GM15510 (cell line): Measurements from ENCODE around the gene ALKBH3.

ENCODE experiments used
- POLR2A ChIP-seq: IDR thresholded peaks from 3 replicates; pipeline ENCODE4 v1.6.1; 2011; ENCODE audit warnings: borderline replicate concordance; ENCODE audit not compliant: insufficient read length; ENCODE audit errors: extremely low read depth

The ALKBH3 gene

GRCh38 chr11:43880640-43881159 is at the start of gene ALKBH3:
ALKBH3 (plus strand) TSS chr11:43880831; CDS start chr11:43882653, 1,822 bp downstream.
- TF ChIP-seq POLR2A = peak; percentile 59

GRCh38 chr11:43830928-43831440 is 49.6 kb upstream of the ALKBH3 start:
- TF ChIP-seq POLR2A = no peak

GRCh38 chr11:43832536-43832935 is 48.1 kb upstream of the ALKBH3 start:
- TF ChIP-seq POLR2A = no peak

- no peak for TF ChIP-seq POLR2A
Measured at GRCh38 chr11:43833657-43834073, 47.0 kb upstream of the ALKBH3 start.

GRCh38 chr11:43834286-43834685 is 46.3 kb upstream of the ALKBH3 start:
- TF ChIP-seq POLR2A = no peak

- TF ChIP-seq POLR2A = no peak
Measured at GRCh38 chr11:43835104-43835503, 45.5 kb upstream of the ALKBH3 start.

- TF ChIP-seq POLR2A = no peak
Measured at GRCh38 chr11:43837879-43838278, 42.8 kb upstream of the ALKBH3 start.

GRCh38 chr11:43842021-43842420 is 38.6 kb upstream of the ALKBH3 start:
- TF ChIP-seq POLR2A = no peak

- no peak for TF ChIP-seq POLR2A
Measured at GRCh38 chr11:43845816-43846215, 34.8 kb upstream of the ALKBH3 start.

GRCh38 chr11:43852057-43852636 is 28.5 kb upstream of the ALKBH3 start:
- TF ChIP-seq POLR2A = no peak

GRCh38 chr11:43853781-43854180 is 26.9 kb upstream of the ALKBH3 start:
- TF ChIP-seq POLR2A = no peak

GRCh38 chr11:43856993-43857392 is 23.6 kb upstream of the ALKBH3 start:
- no peak for TF ChIP-seq POLR2A

- TF ChIP-seq POLR2A = no peak
Measured at GRCh38 chr11:43861141-43861540, 19.5 kb upstream of the ALKBH3 start.

- TF ChIP-seq POLR2A = no peak
Measured at GRCh38 chr11:43866520-43866919, 14.1 kb upstream of the ALKBH3 start.

GRCh38 chr11:43866969-43867368 is 13.7 kb upstream of the ALKBH3 start:
- TF ChIP-seq POLR2A = no peak

GRCh38 chr11:43868852-43869567 is 11.6 kb upstream of the ALKBH3 start:
- no peak for TF ChIP-seq POLR2A
